Fibroblast of gingiva (primary cell): ENCODE measurements around the gene HSBP1.

Source experiments
- DNase-seq: peaks from one replicate; pipeline ENCODE4 v3.0.0-alpha.2; 2011; ENCODE audit warnings: low read depth

The HSBP1 gene

DNA sequence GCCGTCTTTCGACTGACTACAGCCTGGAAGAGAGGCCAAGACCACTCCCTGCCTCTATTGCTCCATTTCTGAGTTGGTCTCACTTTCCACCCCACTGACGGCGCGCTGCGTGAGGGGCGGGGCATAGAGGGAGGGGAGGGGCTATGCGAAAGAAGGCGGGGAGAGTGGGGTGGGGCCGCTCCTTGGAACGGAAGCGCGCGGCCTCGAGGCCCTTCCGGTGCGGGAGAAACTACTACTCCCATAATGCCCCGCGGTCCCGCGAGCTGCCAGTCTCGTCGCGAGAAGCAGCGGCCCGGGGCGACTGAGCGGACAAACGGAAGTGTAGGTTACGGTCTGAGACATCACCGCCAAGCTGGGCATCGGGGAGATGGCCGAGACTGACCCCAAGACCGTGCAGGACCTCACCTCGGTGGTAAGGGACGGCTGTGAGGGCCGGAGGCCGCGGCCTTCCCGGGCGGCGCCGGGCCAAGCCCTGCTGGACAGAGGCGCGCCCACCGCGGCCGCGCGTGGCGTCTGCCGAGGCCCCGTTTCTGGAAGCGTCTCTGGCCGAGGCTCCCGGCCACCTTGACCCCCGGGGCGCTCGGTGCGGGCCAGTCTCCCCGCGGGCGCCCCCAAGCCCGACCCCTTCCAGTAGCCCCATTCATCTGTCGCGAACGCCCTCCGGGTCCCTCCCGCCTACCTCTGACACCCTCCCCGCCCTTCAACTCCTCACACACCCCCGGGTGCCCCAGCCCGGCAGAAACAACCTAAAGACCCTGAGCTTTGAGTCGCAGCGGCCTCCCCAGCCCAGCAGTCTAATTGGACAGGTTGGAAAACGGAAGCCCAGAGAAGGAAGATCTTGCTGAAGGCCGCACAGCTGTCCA is at the start of gene HSBP1:
HSBP1 (plus strand) TSS at position 269 of the 863 bp plus-strand sequence; CDS start at position 368, 99 bp downstream.
- peak; percentile 92 for DNase-seq

DNA sequence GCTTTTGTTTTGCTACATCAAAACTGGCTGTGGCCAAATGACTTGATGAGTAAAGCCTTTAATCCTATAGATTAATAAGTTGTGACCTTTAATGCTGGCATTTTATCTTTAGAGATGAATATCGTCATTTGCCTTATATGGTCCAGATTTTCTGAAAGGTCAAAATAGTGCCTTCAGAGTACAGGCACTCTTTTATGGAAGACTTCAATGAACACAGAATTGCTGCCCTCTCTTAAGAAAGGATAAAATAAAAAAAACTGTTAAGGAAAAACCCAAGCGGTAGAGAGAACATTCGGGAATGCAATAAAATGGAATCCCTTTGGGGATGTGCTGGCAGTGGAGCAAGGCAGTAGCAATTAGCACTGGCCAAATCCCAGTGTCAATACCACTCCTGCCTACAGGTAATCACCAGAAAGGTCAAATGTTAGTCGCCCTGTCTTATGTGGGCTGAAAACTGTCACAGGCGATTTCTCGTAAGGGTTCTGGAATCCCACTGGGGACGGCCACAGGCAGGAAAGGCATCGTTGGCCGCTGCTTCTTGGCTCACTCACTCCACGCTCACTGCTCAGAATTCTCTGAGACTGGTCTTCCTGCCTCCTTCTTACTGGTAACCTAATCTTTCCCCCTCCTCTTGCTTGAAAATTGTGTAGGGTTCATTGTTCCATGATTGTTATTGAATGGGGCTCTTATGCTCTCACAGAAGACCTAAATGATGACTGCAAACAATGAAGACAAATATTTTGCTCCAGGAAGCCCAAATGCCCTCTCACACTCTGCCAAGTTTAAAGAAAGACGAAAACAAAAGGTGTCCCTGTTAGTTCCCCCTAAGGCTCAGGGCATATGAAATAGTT is 45.4 kb upstream of the HSBP1 start:
- no peak for DNase-seq

DNA sequence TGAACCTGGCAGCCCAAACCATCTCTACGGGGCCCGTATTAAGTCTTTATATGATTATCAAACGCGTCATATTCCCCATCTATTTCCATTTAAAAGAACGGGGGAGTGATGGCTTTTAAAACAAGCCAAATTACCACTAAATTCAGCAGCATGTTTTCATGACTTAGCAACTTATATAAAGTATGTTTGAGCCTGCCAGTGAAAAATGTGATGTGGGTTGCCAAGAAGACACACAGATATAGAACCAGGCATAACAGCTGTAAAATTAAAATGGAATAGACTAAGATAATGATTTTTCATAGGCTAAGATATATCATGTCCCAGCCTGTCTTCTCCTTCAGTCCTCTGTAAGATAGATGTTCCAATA is 44.8 kb upstream of the HSBP1 start:
- DNase-seq = no peak

DNA sequence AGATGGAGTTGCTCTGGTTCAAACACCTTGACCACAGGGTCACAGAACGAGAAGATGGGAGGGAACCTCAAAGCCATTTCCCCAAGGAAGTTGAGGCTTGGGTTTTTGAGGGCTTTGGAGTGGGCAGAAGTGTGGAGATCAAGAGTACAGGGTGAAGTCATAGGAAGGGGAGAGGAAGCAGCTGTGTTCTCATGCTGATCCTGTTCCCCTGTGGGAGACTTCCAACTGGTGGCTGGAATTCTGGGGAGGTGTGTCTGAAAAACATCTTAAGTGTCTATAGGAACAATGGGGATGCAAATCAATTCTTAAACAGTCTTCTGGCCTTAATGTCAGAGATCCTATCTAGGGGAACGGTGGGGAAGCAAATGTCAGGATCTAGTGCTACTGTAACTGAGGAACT is 38.8 kb upstream of the HSBP1 start:
- DNase-seq = no peak

GRCh38 chr16:83769397-83770008 is 38.3 kb upstream of the HSBP1 start:
- no peak for DNase-seq

GRCh38 chr16:83771306-83771942 is 36.4 kb upstream of the HSBP1 start:
- DNase-seq = no peak

DNA sequence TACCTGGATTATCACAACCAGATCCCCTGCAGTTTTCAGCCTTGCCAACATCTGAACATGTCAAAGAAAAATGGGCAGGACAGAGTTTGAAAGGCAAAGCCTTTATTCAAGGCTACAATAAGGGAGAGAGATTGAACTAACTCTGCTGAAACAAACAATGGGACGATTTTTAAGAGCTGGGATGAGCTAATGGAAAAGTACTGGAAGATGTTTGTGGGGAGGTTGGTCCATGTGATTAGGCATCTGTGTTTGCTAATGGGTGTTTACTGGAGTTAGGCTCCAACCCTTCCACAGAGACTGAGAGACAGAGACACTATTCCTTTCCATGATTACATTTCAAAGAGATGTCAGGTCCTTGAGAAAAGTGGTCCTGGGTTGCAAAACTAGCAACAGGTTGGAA is 35.0 kb upstream of the HSBP1 start:
- no peak for DNase-seq

DNA sequence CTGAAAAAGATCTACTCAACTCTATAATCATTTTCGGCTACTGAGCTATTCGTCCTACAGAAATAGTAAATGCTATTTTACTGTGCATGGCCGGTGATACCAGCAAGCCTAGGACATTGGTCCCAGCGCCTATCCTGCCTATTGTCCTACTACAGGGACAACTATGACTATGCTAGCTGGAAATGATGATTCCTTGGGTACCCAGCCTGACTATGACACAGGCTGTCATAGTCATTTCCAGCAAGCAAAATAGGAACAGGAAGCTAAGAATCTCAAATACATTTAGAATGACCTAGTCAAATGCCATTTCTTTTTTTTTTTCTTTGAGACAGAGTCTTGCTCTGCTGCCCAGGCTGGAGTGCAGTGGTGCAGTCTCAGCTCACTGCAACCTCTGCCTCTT is 33.7 kb upstream of the HSBP1 start:
- no peak for DNase-seq

- no peak for DNase-seq
Measured at GRCh38 chr16:83776944-83777343, 30.8 kb upstream of the HSBP1 start.

GRCh38 chr16:83779886-83780285 is 27.9 kb upstream of the HSBP1 start:
- DNase-seq = peak; percentile 14

DNA sequence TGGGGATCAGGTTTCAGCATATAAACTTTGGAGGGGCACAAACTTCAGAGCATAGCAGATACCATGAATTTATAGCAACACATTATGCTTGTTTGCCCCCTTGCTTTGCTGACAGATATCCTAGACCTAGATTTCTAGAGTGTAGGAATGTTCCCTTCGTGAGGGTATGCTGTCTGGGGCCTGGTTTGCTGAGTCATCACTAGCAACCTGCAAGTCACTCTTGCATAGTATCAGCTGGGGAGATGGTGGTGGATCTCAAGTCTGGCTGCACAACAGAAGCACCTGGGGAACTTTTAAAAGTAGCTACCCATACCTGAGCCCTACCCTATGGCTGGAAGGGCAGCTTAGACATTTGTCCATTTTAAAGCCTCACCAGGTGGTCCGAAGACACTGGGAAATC is 22.3 kb upstream of the HSBP1 start:
- DNase-seq = no peak

DNA sequence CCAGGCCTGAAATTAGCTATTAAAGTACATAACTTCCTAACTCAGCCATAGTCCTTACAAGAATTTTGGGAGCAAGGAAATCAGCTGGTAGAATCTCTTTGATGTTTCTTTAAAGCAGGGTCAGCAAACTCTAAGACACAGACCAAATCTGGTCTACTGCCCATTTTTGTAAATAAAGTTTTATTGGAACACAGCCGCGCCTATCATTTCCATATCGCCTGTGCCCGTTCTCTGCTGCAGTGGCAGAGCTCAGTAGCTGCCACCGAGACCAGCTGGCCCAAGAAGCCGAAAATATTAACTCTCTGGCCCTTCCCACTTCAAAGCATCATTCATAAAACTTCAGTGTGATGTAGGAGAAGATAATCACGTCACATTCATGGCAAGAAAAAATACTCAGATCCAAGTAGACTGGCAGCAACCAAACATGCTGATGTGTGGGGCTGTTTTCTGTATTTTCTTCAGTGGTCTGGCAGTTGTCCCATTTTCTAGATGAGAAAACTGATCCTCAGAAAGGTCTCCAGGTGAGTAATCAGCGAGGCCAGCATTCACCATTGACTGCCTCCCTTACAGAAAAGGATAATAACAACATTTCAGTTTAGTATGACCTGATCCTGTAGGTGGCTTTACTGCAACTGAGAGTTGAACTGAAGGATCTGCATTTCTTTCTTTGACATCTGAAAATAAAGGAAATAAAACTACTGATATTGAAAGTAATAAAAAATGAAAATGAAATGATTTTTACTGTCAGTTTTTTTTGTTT is 18.0 kb upstream of the HSBP1 start:
- no peak for DNase-seq

DNA sequence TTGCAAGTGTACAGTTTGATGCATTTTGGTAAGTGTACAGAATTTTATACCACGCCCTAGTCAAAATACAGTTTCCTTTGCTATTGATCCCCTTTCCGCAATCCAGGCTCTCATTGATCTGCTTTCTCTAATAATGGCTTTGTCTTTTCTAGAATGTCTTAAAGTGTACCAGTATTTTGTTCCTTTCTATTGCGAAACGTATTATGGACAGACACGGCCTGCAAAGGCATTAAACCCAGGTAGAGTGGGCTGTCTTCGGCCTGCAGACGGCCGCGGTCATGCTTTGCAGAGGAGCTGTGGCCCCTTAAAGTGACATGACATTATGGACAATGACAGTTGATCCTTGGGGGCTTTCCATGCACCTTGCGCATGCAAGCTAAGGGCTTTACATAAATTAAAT is 15.9 kb upstream of the HSBP1 start:
- no peak for DNase-seq

- DNase-seq = no peak
Measured at GRCh38 chr16:83792391-83792790, 15.4 kb upstream of the HSBP1 start.

DNA sequence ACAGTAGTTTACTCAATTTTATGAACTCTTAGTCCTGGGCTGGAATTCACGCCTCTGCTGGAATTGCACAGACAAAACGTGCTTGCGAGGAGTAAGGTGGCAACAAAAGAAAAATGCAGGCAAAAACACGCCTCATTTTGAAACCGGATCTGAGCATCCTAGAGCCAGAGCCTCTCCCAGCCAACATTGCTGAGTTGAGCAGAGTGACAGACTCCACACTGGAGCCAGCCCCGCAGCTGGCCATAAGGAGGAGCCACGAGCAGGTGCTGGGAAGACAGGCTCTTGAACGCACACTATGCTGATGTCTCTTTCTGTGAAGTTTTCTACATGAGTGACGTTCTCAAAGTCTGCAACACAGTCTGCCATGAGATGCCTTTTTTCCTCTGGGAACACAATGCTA is 14.6 kb upstream of the HSBP1 start:
- no peak for DNase-seq

- no peak for DNase-seq
Measured at GRCh38 chr16:83794860-83795554, 12.8 kb upstream of the HSBP1 start.

- DNase-seq = no peak
Measured at GRCh38 chr16:83797013-83797412, 10.8 kb upstream of the HSBP1 start.

- no peak for DNase-seq
Measured at GRCh38 chr16:83799336-83799735, 8.4 kb upstream of the HSBP1 start.

DNA sequence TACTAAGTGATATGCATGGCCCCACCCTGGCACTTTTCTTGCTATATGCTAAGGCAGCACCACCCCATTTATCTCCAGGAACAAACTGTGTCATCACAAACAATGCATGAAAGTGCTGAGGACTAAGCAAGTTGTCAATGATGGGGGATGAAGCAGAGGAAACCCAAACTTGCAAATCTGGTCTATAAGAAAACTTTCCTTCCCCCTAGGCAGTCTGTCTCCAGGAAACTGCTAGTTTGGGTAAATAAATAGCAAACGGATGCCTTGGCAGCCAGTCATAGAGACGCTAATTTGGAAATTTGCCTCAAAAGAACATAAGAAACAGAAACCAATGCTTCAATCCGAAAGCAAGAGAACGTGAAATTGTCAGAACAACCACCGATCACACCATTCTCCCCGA is 5.6 kb upstream of the HSBP1 start:
- DNase-seq = peak; percentile 86

GRCh38 chr16:83802554-83803205 is 5.1 kb upstream of the HSBP1 start:
- no peak for DNase-seq
